B cell (primary cell): ENCODE results near the gene CASZ1. TPM values are rescaled to one million over a fixed set of nuclear protein-coding genes. Genes with fewer than 3 reads are reported as not detected.
A peak's percentile ranks its signal among the peaks of the same experiment; 100 is the strongest.

ENCODE experiments used
- ATAC-seq: fragments of 200-7000 bp; cut with Tn5 transposase; one replicate; pipeline ENCODE4 v1.10.0; 2021; ENCODE audit warnings: low read depth, mild to moderate bottlenecking, moderate number of reproducible peaks, moderate library complexity
- CTCF ChIA-PET: fragments of 350-600 bp; sonication (Branson Sonifier 250); formaldehyde crosslinking; loops from one replicate; lab custom pipeline; 2021; ENCODE audit warnings: antibody characterized with exemption, inconsistent platforms; lab: Charles Lee
- POLR2A ChIA-PET: fragments of 350-600 bp; sonication (Branson Sonifier 250); formaldehyde crosslinking; loops from one replicate; lab custom pipeline; 2021; ENCODE audit warnings: antibody characterized with exemption; lab: Charles Lee
- DNase-seq: peaks from one replicate; pipeline ENCODE4 v3.0.0; 2013
- H2AFZ ChIP-seq: 2 replicates; pipeline ENCODE4 v1.6.1; 2012; ENCODE audit warnings: mild to moderate bottlenecking, low read depth, low read length; ENCODE audit not compliant: insufficient read depth, poor library complexity, severe bottlenecking
- H3K27ac ChIP-seq, 2 donors: 1 replicate in 1 of 2; 2 replicates in 1 of 2; pipeline ENCODE4 v1.5.1; 2012 to 2013; ENCODE audit warnings: low read length in 2 of 2, mild to moderate bottlenecking in 2 of 2, moderate library complexity in 1 of 2
- H3K27me3 ChIP-seq, 4 experiments: fragments of 200-600 bp in 1 of 4; sonication (generic) in 1 of 4; replicated peaks in 1 of 4; 1 replicate in 2 of 4; 2 replicates in 2 of 4; pipeline versions ENCODE4 v1.6.1 to v1.7.0; 2013 to 2016; ENCODE audit warnings: low read length in 3 of 4, mild to moderate bottlenecking in 2 of 4, mixed read lengths in 1 of 4, moderate library complexity in 1 of 4; ENCODE audit not compliant: insufficient read depth in 4 of 4, control insufficient read depth in 3 of 4; ENCODE audit errors: control extremely low read depth in 1 of 4
- H3K36me3 ChIP-seq, 2 experiments: replicated peaks in 1 of 2; 1 replicate in 1 of 2; 2 replicates in 1 of 2; pipeline versions ENCODE4 v1.6.1 to v1.7.1; 2013; ENCODE audit warnings: low read length in 1 of 2; ENCODE audit not compliant: insufficient read depth in 2 of 2, control insufficient read depth in 1 of 2; ENCODE audit errors: control extremely low read depth in 1 of 2, extremely low read depth in 1 of 2
- H3K4me1 ChIP-seq, 2 donors: fragments of 200-600 bp in 1 of 2; sonication (generic) in 1 of 2; 1 replicate in 1 of 2; 2 replicates in 1 of 2; pipeline versions ENCODE4 v1.5.1 to v1.6.1; 2013 to 2017; ENCODE audit warnings: low read length in 2 of 2; ENCODE audit not compliant: control insufficient read depth in 2 of 2, insufficient read depth in 2 of 2
- H3K4me2 ChIP-seq: replicated peaks from 2 replicates; pipeline ENCODE3; 2012; ENCODE audit warnings: mild to moderate bottlenecking, low read depth, low read length; ENCODE audit not compliant: poor library complexity, severe bottlenecking
- H3K4me3 ChIP-seq, 5 experiments: fragments of 200-600 bp in 1 of 5; sonication (generic) in 1 of 5; 1 replicate in 3 of 5; 2 replicates in 2 of 5; pipeline versions ENCODE4 v1.5.1 to v1.7.0; 2011 to 2016; ENCODE audit warnings: low read length in 4 of 5, mild to moderate bottlenecking in 4 of 5, low read depth in 2 of 5, control low read depth in 1 of 5, moderate library complexity in 1 of 5; ENCODE audit not compliant: insufficient read depth in 1 of 5; ENCODE audit errors: control extremely low read depth in 1 of 5, extremely low read depth in 1 of 5
- H3K79me2 ChIP-seq: fragments of 200-600 bp; sonication (generic); one replicate; pipeline ENCODE4 v1.6.0; 2016; ENCODE audit warnings: low read length; ENCODE audit not compliant: control insufficient read depth, insufficient read depth
- H3K9ac ChIP-seq: fragments of 200-600 bp; sonication (generic); 2 replicates; pipeline ENCODE4 v1.6.1; 2017; ENCODE audit warnings: mild to moderate bottlenecking, low read length, moderate library complexity
- H3K9me3 ChIP-seq, 3 donors: one replicate each; pipeline versions ENCODE4 v1.6.1 to v1.7.1; 2013; ENCODE audit warnings: low read length in 2 of 3; ENCODE audit not compliant: control insufficient read depth in 2 of 3, insufficient read depth in 1 of 3; ENCODE audit errors: control extremely low read depth in 1 of 3
- H4K20me1 ChIP-seq: 2 replicates; pipeline ENCODE4 v1.6.0; 2012; ENCODE audit warnings: mild to moderate bottlenecking, low read length; ENCODE audit not compliant: insufficient read depth, control insufficient read depth, poor library complexity, severe bottlenecking
- H3K27ac Mint-ChIP-seq: one replicate; pipeline ENCODE4 v1.8.0; 2021; ENCODE audit warnings: mixed read lengths
- H3K27me3 Mint-ChIP-seq: one replicate; pipeline ENCODE4 v1.8.0; 2021; ENCODE audit warnings: mixed read lengths
- H3K4me1 Mint-ChIP-seq: one replicate; pipeline ENCODE4 v1.8.0; 2021; ENCODE audit warnings: mixed read lengths
- H3K4me3 Mint-ChIP-seq: one replicate; pipeline ENCODE4 v1.8.0; 2021; ENCODE audit warnings: mixed read lengths
- H3K9me3 Mint-ChIP-seq: one replicate; pipeline ENCODE4 v1.8.0; 2022; ENCODE audit warnings: mixed read lengths; ENCODE audit not compliant: insufficient read depth
- EZH2 ChIP-seq: IDR thresholded peaks from 2 replicates; pipeline ENCODE4 v1.6.1; 2012; ENCODE audit warnings: borderline replicate concordance, low read depth, mild to moderate bottlenecking, moderate library complexity, low read length; ENCODE audit not compliant: insufficient read depth, poor library complexity, severe bottlenecking
- WGBS: methylation state at CpG from one replicate; pipeline ENCODE4 v1.1.5; 2013; ENCODE audit warnings: missing lambda C conversion rate; ENCODE audit not compliant: insufficient coverage; 5-methylcytosine and 5-hydroxymethylcytosine counted together
- intact Hi-C: fragments of 100-400 bp; cut with micrococcal nuclease; formaldehyde crosslinking; loops from one replicate; pipeline ENCODE4 v1.10.0; 2022
- polyA plus RNA-seq: library from polyadenylated mRNA; depleted of rRNA; stranded (reverse); fragments of >200 nt; gene quantifications from 2 replicates; pipeline ENCODE4 v1.2.3, GENCODE V29; 2012
- total RNA-seq, 2 donors: library from RNA; stranded (reverse); fragments of 120-200 nt in 1 of 2; gene quantifications; 1 replicate in 1 of 2; 2 replicates in 1 of 2; pipeline versions ENCODE4 v1.2.3 to v1.2.4, GENCODE V29; 2013 to 2022
- TF ChIP-seq, protein P1 (sequence below): fragments of 200-600 bp; IDR thresholded peaks from one replicate; pipeline ENCODE4 v1.8.0; 2022; ENCODE audit warnings: antibody characterized with exemption, mild to moderate bottlenecking

Gene CASZ1
- total and polyA plus RNA-seq, 2 donors (not counting 1 experiment from before 2014, with no cell fraction given): 9.5 to 27.2 TPM

DNA sequence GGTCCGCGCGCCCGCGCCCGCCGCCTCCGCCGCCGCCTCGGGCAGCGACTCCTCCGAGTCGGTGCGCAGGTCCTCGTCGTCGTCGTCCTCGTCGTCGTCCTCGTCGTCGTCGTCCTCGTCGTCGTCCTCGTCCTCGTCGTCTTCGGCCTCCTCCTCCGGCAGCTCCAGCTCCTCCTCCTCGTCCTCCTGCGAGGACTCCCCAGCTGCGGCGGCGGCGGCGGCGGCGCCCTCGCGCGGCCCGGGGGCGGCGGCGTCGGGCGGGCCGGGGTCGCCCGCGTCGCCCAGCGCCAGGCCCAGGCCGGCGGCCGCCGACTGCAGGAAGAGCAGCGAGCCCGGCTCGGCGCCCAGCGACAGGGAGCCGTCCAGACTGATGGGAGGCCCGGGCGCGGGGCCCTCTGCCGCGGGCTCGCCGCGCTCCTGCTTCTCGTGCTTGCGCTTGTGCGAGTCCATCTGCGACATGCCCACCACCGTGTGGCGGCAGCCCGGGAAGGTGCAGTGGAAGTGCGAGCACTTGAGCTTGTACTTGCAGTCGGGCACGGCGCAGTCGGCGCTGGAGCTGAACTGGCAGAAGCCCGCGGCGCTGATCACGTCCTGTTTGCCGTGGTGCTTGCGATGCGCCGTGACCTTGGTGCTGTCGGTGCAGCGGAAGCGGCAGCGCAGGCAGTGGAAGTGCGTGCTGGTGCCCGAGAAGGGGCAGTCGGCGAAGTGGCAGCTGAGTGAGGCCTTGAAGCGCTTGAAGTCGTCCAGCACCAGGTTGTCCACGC is 157.3 kb downstream of the CASZ1 start:
- H3K9ac ChIP-seq: no peak overlapping the region
- H3K27me3 ChIP-seq: peaks cover 0 to 4% (median 1%) of the 10 kb centered on the region in 4 experiments
- Mint-ChIP-seq H3K27me3 (no peaks in the 10 kb centered on the region), H3K4me3 (no peak overlapping the region), H3K4me1 (no peaks in the 10 kb centered on the region), H3K27ac (no peak overlapping the region), H3K9me3 (no peaks in the 10 kb centered on the region)
- WGBS: 62% methylated on average over 108 of the region's 108 CpGs
- peaks cover 0 to 4% of the 10 kb centered on the region in 2 donors for H3K4me1 ChIP-seq
- POLR2A ChIA-PET: no interaction called here
- H3K4me2 ChIP-seq: no peak overlapping the region
- ATAC-seq (no peak), DNase-seq (no peak)
- intact Hi-C loops: no loop called here
- peaks cover 0 to 7% of the 10 kb centered on the region in 2 experiments for H3K36me3 ChIP-seq
- H3K9me3 ChIP-seq: peaks cover 0 to 5% (median 0%) of the 10 kb centered on the region in 3 donors
- H3K4me3 ChIP-seq: no peak overlapping the region
- no peaks in the 10 kb centered on the region for H4K20me1 ChIP-seq
- H3K27ac ChIP-seq: no peak overlapping the region
- TF ChIP-seq, protein P1, sequence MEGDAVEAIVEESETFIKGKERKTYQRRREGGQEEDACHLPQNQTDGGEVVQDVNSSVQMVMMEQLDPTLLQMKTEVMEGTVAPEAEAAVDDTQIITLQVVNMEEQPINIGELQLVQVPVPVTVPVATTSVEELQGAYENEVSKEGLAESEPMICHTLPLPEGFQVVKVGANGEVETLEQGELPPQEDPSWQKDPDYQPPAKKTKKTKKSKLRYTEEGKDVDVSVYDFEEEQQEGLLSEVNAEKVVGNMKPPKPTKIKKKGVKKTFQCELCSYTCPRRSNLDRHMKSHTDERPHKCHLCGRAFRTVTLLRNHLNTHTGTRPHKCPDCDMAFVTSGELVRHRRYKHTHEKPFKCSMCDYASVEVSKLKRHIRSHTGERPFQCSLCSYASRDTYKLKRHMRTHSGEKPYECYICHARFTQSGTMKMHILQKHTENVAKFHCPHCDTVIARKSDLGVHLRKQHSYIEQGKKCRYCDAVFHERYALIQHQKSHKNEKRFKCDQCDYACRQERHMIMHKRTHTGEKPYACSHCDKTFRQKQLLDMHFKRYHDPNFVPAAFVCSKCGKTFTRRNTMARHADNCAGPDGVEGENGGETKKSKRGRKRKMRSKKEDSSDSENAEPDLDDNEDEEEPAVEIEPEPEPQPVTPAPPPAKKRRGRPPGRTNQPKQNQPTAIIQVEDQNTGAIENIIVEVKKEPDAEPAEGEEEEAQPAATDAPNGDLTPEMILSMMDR: no peak
- TF ChIP-seq EZH2: no peak
- CTCF ChIA-PET: no interaction called here
- no peak overlapping the region for H2AFZ ChIP-seq
- H3K79me2 ChIP-seq: no peaks in the 10 kb centered on the region

DNA sequence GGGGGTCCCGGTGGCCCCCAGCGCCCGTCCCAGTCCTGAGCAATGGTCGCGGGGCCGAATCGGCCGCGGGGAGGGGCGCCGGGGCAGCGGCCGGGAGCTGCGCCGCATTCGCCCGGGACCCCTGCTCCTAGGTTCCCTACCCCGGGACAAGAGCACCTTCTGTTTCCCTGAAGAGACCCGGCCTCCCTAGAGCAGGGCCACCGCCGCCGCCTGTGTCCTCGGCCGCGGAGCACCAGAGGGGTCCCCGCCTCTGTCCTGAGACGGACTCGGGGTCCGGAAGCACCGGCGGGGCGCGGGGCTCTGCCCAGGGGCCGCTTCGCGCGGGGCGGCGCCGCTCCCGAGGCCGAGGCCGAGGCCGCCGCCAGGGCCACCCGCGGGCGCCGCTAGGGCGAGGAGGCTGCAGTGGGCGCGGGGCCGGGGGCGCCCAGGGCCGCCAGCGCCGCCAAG is 157.9 kb downstream of the CASZ1 start:
- POLR2A ChIA-PET: no interaction called here
- H3K4me3 ChIP-seq: no peak overlapping the region
- peaks cover 0 to 4% of the 10 kb centered on the region in 2 donors for H3K4me1 ChIP-seq
- no peak overlapping the region for H3K4me3 Mint-ChIP-seq
- peaks cover 0 to 4% (median 1%) of the 10 kb centered on the region in 4 experiments for H3K27me3 ChIP-seq
- intact Hi-C loops: no loop called here
- DNase-seq: no peak
- H2AFZ ChIP-seq: no peak overlapping the region
- peaks cover 0 to 5% (median 0%) of the 10 kb centered on the region in 3 donors for H3K9me3 ChIP-seq
- H3K4me2 ChIP-seq: peak overlapping the region; percentile 28
- CTCF ChIA-PET: no interaction called here
- no peaks in the 10 kb centered on the region for H3K9me3 Mint-ChIP-seq
- H4K20me1 ChIP-seq: no peaks in the 10 kb centered on the region
- no peak overlapping the region for H3K27ac Mint-ChIP-seq
- TF ChIP-seq, protein P1: no peak
- no peak for TF ChIP-seq EZH2
- H3K79me2 ChIP-seq: no peaks in the 10 kb centered on the region
- no peaks in the 10 kb centered on the region for H3K4me1 Mint-ChIP-seq
- 17% methylated on average over 57 of the region's 57 CpGs for WGBS
- ATAC-seq: no peak
- H3K27me3 Mint-ChIP-seq: no peaks in the 10 kb centered on the region
- H3K9ac ChIP-seq: no peak overlapping the region
- H3K27ac ChIP-seq: no peak overlapping the region
- peaks cover 0 to 5% of the 10 kb centered on the region in 2 experiments for H3K36me3 ChIP-seq
